K562 (cell line): ENCODE measurements around the gene PARK7. TPM values are rescaled to one million over a fixed set of nuclear protein-coding genes. Genes with fewer than 3 reads are reported as not detected.

Source experiments
- ARID3A ChIP-seq: IDR thresholded peaks from 2 replicates; pipeline ENCODE4 v1.6.1; 2012; ENCODE audit warnings: low read depth, low read length, improper control_type of control experiment, borderline replicate concordance
- CREB1 ChIP-seq, 2 experiments: sonication (generic) in 1 of 2; formaldehyde crosslinking in 1 of 2; IDR thresholded peaks; 2 replicates each; pipeline versions ENCODE4 v1.6.1 to v1.8.0; 2012 to 2022; ENCODE audit warnings: inconsistent platforms in 1 of 2, mild to moderate bottlenecking in 1 of 2, missing genetic modification reagents in 1 of 2, moderate library complexity in 1 of 2
- FIP1L1 ChIP-seq: fragments of 200-400 bp; formaldehyde crosslinking; IDR thresholded peaks from 2 replicates; pipeline ENCODE4 v1.6.1; 2018; ENCODE audit warnings: mild to moderate bottlenecking, low read depth, low read length; ENCODE audit not compliant: poor library complexity, severe bottlenecking
- FOXA1 ChIP-seq: fragments of 450-650 bp; IDR thresholded peaks from 2 replicates; pipeline ENCODE4 v1.6.1; 2016; ENCODE audit warnings: mild to moderate bottlenecking, borderline replicate concordance
- HDGF ChIP-seq: fragments of 450-650 bp; IDR thresholded peaks from 2 replicates; pipeline ENCODE4 v1.6.1; 2016
- HMGXB4 ChIP-seq: sonication (generic); formaldehyde crosslinking; IDR thresholded peaks from 2 replicates; pipeline ENCODE4 v1.8.1; 2023; ENCODE audit warnings: mild to moderate bottlenecking, missing genetic modification reagents
- KHSRP ChIP-seq: fragments of 450-650 bp; IDR thresholded peaks from 2 replicates; pipeline ENCODE4 v1.6.1; 2017
- MTF1 ChIP-seq: fragments of 250-450 bp; sonication (Bioruptor Pico); IDR thresholded peaks from 2 replicates; pipeline ENCODE4 v1.9.0; 2021; ENCODE audit warnings: moderate library complexity, mild to moderate bottlenecking, inconsistent platforms, borderline replicate concordance
- MYBL2 ChIP-seq, 2 experiments: fragments of 450-650 bp in 1 of 2; sonication (generic) in 1 of 2; formaldehyde crosslinking in 1 of 2; IDR thresholded peaks; 2 replicates each; pipeline versions ENCODE4 v1.6.1 to v1.8.1; 2017 to 2022; ENCODE audit warnings: borderline replicate concordance in 1 of 2, inconsistent platforms in 1 of 2, low read depth in 1 of 2, mild to moderate bottlenecking in 1 of 2, missing genetic modification reagents in 1 of 2, moderate library complexity in 1 of 2
- NFATC3 ChIP-seq: fragments of 450-650 bp; IDR thresholded peaks from 2 replicates; pipeline ENCODE4 v1.6.1; 2017; ENCODE audit warnings: mild to moderate bottlenecking
- SRSF9 ChIP-seq: fragments of 200-400 bp; formaldehyde crosslinking; IDR thresholded peaks from 2 replicates; pipeline ENCODE4 v1.6.1; 2017; ENCODE audit warnings: low read depth, low read length, borderline replicate concordance
- polyA plus RNA-seq, 8 experiments: library from polyadenylated mRNA; depleted of rRNA in 4 of 8; stranded (reverse) in 5 of 8; unstranded in 3 of 8; fragments of >200 nt; fragmentation: Nextera tagmentation in 2 of 8; fragmentation: Illumina TruSeq in 1 of 8; extraction: Ambion mirVana in 2 of 8; extraction: Trizol in 1 of 8; gene quantifications; 2 replicates each; pipeline versions ENCODE4 v1.2.1 to v1.2.3, GENCODE V29; 2011 to 2014; ENCODE audit warnings: inconsistent platforms in 1 of 8, missing spikeins in 1 of 8
- total RNA-seq, 7 experiments: library from RNA; depleted of rRNA in 6 of 7; stranded (reverse); fragments of >200 nt in 6 of 7; fragmentation: Illumina TruSeq in 2 of 7; extraction: Trizol in 2 of 7; gene quantifications; 2 replicates each; pipeline versions ENCODE4 v1.2.1 to v1.2.3, GENCODE V29; 2011 to 2021; ENCODE audit warnings: low replicate concordance in 1 of 7
- TF ChIP-seq, protein P1 (sequence below), 2 experiments: fragments of 450-650 bp in 1 of 2; sonication (generic) in 1 of 2; formaldehyde crosslinking in 1 of 2; IDR thresholded peaks in 1 of 2; conservative IDR thresholded peaks in 1 of 2; 2 replicates each; pipeline versions ENCODE4 v1.6.1 to v1.8.1; 2016 to 2023; ENCODE audit warnings: mild to moderate bottlenecking in 2 of 2, moderate library complexity in 2 of 2, inconsistent platforms in 1 of 2, missing genetic modification reagents in 1 of 2
- TF ChIP-seq, protein P2 (sequence below), 3 experiments: fragments of 200-800 bp in 1 of 3; sonication (Bioruptor generic) in 1 of 3; sonication (generic) in 1 of 3; formaldehyde crosslinking in 1 of 3; IDR thresholded peaks; 2 replicates each; pipeline versions ENCODE4 v1.6.1 to v1.8.0; 2016 to 2022; ENCODE audit warnings: mild to moderate bottlenecking in 2 of 3, missing compliant biosample characterization in 2 of 3, missing genetic modification characterization in 2 of 3, missing genetic modification reagents in 1 of 3
- TF ChIP-seq, protein P3 (sequence below): IDR thresholded peaks from 2 replicates; pipeline ENCODE4 v1.6.1; 2016; ENCODE audit warnings: missing genetic modification characterization, missing compliant biosample characterization

The PARK7 gene
- total and polyA plus RNA-seq, 9 of the 15 experiments (the other 6 are each of a cell fraction or from before 2014, with no cell fraction given) = 374 to 1,298 (median 484) TPM

DNA sequence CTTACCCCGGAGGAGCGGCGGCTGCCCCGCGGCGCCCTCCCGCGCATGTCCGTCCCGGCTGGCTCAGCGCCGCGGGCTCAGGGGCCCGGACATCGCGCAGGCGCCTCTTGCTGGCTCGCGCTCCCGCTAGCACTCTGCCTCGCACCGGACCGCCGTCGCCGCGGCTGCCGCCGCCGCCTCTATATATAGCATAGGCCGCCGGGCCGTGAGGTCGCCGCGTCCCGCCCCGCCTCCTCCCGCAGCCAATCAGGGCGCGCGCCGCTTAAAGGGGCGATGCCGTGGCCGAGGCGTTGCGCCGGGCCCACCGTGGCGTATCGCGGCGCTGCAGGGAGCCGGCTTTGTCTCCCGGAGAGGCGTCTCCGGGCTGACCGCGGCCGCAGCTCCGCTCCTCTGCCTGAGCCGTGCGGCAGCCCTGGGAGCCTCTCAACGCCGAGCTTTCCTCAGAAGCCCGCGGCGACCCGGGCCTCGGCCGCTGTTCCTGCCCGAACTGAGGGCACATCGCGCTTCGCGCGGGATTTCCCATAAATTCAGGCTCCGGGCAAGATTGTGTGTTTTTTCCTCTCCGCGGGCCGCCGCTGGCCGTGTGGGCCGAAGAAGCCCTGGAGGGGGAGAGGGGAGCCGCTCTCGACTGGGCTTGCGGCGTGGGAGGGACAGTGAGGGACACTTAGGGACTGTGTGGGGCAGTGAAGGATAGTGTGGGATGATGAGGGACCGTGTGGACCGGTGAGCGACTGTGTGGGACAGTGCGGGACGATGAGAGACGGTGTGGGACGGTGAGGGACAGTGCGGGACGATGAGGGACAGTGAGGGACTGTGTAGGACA lies 64.9 kb downstream of the PARK7 start, which contains the start of gene ERRFI1 (continued):
- peak; percentile 84; the same call in 1 of the 2 replicates for TF ChIP-seq HMGXB4
- TF ChIP-seq CREB1 (IDR thresholded peaks at IDR 0.05) = peak; percentile 31; the same call in 1 of the 2 replicates
- peak; percentile 85 for TF ChIP-seq CREB1 (CRISPR knock-in tag; IDR thresholded peaks at IDR 0.05)
- TF ChIP-seq MYBL2 (IDR thresholded peaks at IDR 0.05; ENCODE audit: low read depth) = no peak
- no peak; the same call in 1 of the 2 replicates for TF ChIP-seq MYBL2 (CRISPR knock-in tag; IDR thresholded peaks at IDR 0.05; ENCODE audit: borderline replicate concordance)
- TF ChIP-seq, protein P1, sequence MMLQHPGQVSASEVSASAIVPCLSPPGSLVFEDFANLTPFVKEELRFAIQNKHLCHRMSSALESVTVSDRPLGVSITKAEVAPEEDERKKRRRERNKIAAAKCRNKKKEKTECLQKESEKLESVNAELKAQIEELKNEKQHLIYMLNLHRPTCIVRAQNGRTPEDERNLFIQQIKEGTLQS (IDR thresholded peaks at IDR 0.05) = no peak
- TF ChIP-seq, protein P1 (CRISPR knock-in tag; conservative IDR thresholded peaks at IDR 0.05) = peak; percentile 94
- no peak for TF ChIP-seq SRSF9
- no peak for TF ChIP-seq FOXA1
- TF ChIP-seq ARID3A = no peak
- TF ChIP-seq MTF1 (CRISPR knock-in tag) = no peak
- no peak for TF ChIP-seq NFATC3
- TF ChIP-seq KHSRP = no peak
- TF ChIP-seq, protein P2, sequence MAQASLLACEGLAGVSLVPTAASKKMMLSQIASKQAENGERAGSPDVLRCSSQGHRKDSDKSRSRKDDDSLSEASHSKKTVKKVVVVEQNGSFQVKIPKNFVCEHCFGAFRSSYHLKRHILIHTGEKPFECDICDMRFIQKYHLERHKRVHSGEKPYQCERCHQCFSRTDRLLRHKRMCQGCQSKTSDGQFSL (CRISPR knock-in tag; IDR thresholded peaks at IDR 0.05) = no peak
- TF ChIP-seq, protein P2 (tag; IDR thresholded peaks at IDR 0.05) = no peak
- no peak; the same call in 1 of the 2 replicates for TF ChIP-seq HDGF
- TF ChIP-seq, protein P3, sequence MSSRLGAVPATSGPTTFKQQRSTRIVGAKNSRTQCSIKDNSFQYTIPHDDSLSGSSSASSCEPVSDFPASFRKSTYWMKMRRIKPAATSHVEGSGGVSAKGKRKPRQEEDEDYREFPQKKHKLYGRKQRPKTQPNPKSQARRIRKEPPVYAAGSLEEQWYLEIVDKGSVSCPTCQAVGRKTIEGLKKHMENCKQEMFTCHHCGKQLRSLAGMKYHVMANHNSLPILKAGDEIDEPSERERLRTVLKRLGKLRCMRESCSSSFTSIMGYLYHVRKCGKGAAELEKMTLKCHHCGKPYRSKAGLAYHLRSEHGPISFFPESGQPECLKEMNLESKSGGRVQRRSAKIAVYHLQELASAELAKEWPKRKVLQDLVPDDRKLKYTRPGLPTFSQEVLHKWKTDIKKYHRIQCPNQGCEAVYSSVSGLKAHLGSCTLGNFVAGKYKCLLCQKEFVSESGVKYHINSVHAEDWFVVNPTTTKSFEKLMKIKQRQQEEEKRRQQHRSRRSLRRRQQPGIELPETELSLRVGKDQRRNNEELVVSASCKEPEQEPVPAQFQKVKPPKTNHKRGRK = no peak
- TF ChIP-seq FIP1L1 = peak; percentile 60
